PC-3 (cell line): ENCODE results near the gene PTPN23. TPM values are rescaled to one million over a fixed set of nuclear protein-coding genes. Genes with fewer than 3 reads are reported as not detected.

Experiments used
- ATAC-seq: fragments of 200-7000 bp; cut with Tn5 transposase; 2 replicates; pipeline ENCODE4 v1.9.1; 2020; ENCODE audit warnings: mild to moderate bottlenecking, moderate library complexity
- BruUV-seq: library from RNA; stranded (reverse); fragments of 400-500 nt; replicated peaks from 2 replicates; lab custom pipeline; 2021; lab: Mats Ljungman, UMichigan
- CTCF ChIA-PET: fragments of 300-600 bp; sonication (Branson Sonifier 250); formaldehyde crosslinking; loops from one replicate; lab custom pipeline; 2022; ENCODE audit warnings: antibody characterized with exemption; lab: Charles Lee
- POLR2A ChIA-PET: fragments of 300-600 bp; sonication (Branson Sonifier 250); formaldehyde crosslinking; loops from one replicate; lab custom pipeline; 2022; ENCODE audit warnings: antibody characterized with exemption; ENCODE audit not compliant: unreplicated experiment; lab: Charles Lee
- DNase-seq: peaks from one replicate; pipeline ENCODE4 v3.0.0-alpha.2; 2015
- H2AFZ ChIP-seq: fragments of 300-600 bp; sonication (generic); 2 replicates; pipeline ENCODE4 v1.6.0; 2016; ENCODE audit warnings: antibody characterized with exemption, low read length
- H3F3A ChIP-seq: fragments of 300-600 bp; sonication (generic); one replicate; pipeline ENCODE4 v1.6.0; 2017; ENCODE audit warnings: antibody characterized with exemption, low read length, control low read depth, mild to moderate bottlenecking; ENCODE audit not compliant: unreplicated experiment
- H3K27ac ChIP-seq: fragments of 300-600 bp; sonication (generic); 2 replicates; pipeline ENCODE4 v1.5.1; 2016; ENCODE audit warnings: mild to moderate bottlenecking, low read length
- H3K27me3 ChIP-seq: fragments of 300-600 bp; sonication (generic); 2 replicates; pipeline ENCODE4 v1.6.1; 2016; ENCODE audit warnings: low read length, mixed read lengths
- H3K36me3 ChIP-seq: fragments of 300-600 bp; sonication (generic); 2 replicates; pipeline ENCODE4 v1.6.1; 2016; ENCODE audit warnings: low read depth, mixed run types, low read length, mixed read lengths
- H3K4me1 ChIP-seq: fragments of 300-600 bp; sonication (generic); 2 replicates; pipeline ENCODE4 v1.5.1; 2016; ENCODE audit warnings: low read length; ENCODE audit not compliant: insufficient read depth
- H3K4me2 ChIP-seq: fragments of 300-600 bp; sonication (generic); 2 replicates; pipeline ENCODE4 v1.6.0; 2016; ENCODE audit warnings: low read length
- H3K4me3 ChIP-seq: fragments of 300-600 bp; sonication (generic); 2 replicates; pipeline ENCODE4 v1.5.1; 2016; ENCODE audit warnings: mild to moderate bottlenecking, low read length, mixed read lengths
- H3K79me2 ChIP-seq: fragments of 300-600 bp; sonication (generic); 2 replicates; pipeline ENCODE4 v1.6.1; 2017; ENCODE audit warnings: low read length, mixed read lengths
- H3K9ac ChIP-seq: fragments of 300-600 bp; sonication (generic); 2 replicates; pipeline ENCODE4 v1.6.0; 2016; ENCODE audit warnings: mild to moderate bottlenecking, low read length
- H3K9me2 ChIP-seq: fragments of 300-600 bp; sonication (generic); replicated peaks from 2 replicates; pipeline ENCODE4 v1.6.1; 2016; ENCODE audit warnings: mixed run types, low read length, mixed read lengths
- H3K9me3 ChIP-seq: fragments of 300-600 bp; sonication (generic); 2 replicates; pipeline ENCODE4 v1.6.1; 2016; ENCODE audit warnings: low read length, mixed read lengths
- H4K20me1 ChIP-seq: fragments of 300-600 bp; sonication (generic); 2 replicates; pipeline ENCODE4 v1.6.1; 2016; ENCODE audit warnings: low read length, mixed read lengths
- EZH2 ChIP-seq: fragments of 300-600 bp; sonication (generic); IDR thresholded peaks from one replicate; pipeline ENCODE4 v1.6.1; 2017; ENCODE audit warnings: antibody characterized with exemption, mild to moderate bottlenecking, low read length; ENCODE audit not compliant: unreplicated experiment
- EZH2phosphoT487 ChIP-seq: fragments of 300-600 bp; sonication (generic); IDR thresholded peaks from 2 replicates; pipeline ENCODE4 v1.6.1; 2018; ENCODE audit warnings: mild to moderate bottlenecking, antibody characterized with exemption, low read length, borderline replicate concordance
- intact Hi-C: fragments of 100-400 bp; cut with micrococcal nuclease; formaldehyde crosslinking; loops from 2 replicates; pipeline ENCODE4 v1.9.0; 2023
- total RNA-seq: library from RNA; depleted of rRNA; stranded (reverse); fragments of >200 nt; gene quantifications from 2 replicates; pipeline ENCODE4 v1.2.3, GENCODE V29; 2014
- TF ChIP-seq, protein P1 (sequence below): fragments of 300-600 bp; sonication (generic); conservative IDR thresholded peaks from 2 replicates; pipeline ENCODE4 v1.5.1; 2017; ENCODE audit warnings: antibody characterized with exemption, low read depth, mild to moderate bottlenecking, low read length

The PTPN23 gene
- total RNA-seq, 1 experiment from 2014 or later: 22.3 TPM

DNA sequence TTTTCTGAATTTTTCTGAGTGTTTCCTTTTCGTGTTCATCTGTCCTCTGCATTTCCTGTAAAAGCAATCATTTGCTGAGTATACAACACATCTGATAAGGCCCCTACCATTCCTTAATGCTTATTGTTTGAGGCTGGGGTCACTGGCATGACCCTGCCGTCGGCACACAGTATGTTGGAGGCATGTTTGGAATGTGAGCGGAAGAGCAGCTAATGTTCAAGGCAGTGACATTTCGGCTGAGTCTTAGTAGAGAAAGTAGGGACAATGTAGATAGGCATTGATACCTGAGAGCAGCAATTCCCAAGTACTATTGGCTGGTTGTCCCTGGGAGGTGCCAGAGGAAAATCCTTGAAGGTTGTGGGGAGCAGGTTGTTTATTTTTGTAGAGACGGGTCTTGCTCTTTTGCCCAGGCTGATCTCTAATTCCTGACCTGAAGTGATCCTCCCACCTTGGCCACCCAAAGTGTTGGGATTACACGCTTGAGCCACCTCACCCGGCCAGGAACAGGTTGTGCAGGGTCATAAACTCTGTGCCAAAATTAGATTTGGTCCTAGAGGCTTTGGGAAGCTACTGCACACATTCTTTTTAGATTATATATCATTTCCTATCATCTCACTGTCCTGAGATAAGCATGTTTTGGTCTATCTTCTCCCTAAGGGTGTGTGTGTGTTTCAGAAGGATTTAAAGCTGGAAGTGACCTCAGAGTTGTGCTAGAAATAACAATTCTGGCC lies 13.5 kb downstream of the PTPN23 start:
- H3K4me2 ChIP-seq: peak overlapping the region; percentile 46
- no TSS peak for BruUV-seq
- H3K36me3 ChIP-seq: peaks cover 13% of the 10 kb centered on the region; the same call in 1 of the 2 replicates
- H3F3A ChIP-seq: no peaks in the 10 kb centered on the region
- TF ChIP-seq EZH2 (no peak), EZH2phosphoT487 (no peak)
- TF ChIP-seq, protein P1, sequence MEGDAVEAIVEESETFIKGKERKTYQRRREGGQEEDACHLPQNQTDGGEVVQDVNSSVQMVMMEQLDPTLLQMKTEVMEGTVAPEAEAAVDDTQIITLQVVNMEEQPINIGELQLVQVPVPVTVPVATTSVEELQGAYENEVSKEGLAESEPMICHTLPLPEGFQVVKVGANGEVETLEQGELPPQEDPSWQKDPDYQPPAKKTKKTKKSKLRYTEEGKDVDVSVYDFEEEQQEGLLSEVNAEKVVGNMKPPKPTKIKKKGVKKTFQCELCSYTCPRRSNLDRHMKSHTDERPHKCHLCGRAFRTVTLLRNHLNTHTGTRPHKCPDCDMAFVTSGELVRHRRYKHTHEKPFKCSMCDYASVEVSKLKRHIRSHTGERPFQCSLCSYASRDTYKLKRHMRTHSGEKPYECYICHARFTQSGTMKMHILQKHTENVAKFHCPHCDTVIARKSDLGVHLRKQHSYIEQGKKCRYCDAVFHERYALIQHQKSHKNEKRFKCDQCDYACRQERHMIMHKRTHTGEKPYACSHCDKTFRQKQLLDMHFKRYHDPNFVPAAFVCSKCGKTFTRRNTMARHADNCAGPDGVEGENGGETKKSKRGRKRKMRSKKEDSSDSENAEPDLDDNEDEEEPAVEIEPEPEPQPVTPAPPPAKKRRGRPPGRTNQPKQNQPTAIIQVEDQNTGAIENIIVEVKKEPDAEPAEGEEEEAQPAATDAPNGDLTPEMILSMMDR: no peak
- intact Hi-C loops: no loop called here
- no peaks in the 10 kb centered on the region for H3K9me3 ChIP-seq
- no peaks in the 10 kb centered on the region for H3K27me3 ChIP-seq
- ChIA-PET POLR2A (no interaction called here), CTCF (no interaction called here)
- H3K27ac ChIP-seq: no peak overlapping the region
- no peak overlapping the region for H2AFZ ChIP-seq
- DNase-seq (peak; percentile 66), ATAC-seq (peak; percentile 53)
- H4K20me1 ChIP-seq: peaks cover 32% of the 10 kb centered on the region
- H3K79me2 ChIP-seq: peaks cover 77% of the 10 kb centered on the region
- peaks cover 12% of the 10 kb centered on the region for H3K4me1 ChIP-seq
- no peak overlapping the region for H3K9ac ChIP-seq
- H3K4me3 ChIP-seq: no peak overlapping the region
- no peaks in the 10 kb centered on the region for H3K9me2 ChIP-seq

DNA sequence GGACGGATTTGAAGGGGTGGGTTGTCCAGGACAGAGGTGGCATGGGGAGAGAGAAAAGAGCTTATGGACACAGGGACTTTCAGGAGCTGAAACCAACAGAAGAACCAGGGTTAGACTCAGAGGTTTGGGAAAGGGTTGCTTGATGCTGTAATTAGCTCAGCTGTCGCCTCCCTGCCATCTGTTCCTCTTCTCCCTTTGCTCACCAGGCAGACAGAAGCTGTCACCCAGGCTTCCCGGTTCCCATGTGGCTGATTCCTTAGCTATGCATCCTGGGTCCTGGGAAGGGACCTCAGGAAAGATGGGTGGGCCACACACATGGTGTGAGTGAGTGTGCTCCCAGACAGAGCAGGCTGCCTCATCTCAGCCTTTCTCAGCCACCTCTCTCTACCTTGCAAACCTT lies 14.1 kb downstream of the PTPN23 start:
- Histone ChIP-seq H3K4me1 (peaks cover 12% of the 10 kb centered on the region), H3F3A (no peaks in the 10 kb centered on the region), H3K27me3 (no peaks in the 10 kb centered on the region), H3K79me2 (peaks cover 79% of the 10 kb centered on the region), H3K4me2 (no peak overlapping the region), H3K4me3 (no peak overlapping the region), H2AFZ (no peak overlapping the region), H3K9me3 (no peaks in the 10 kb centered on the region), H3K27ac (no peak overlapping the region), H3K36me3 (peaks cover 16% of the 10 kb centered on the region; the same call in 1 of the 2 replicates), H3K9ac (no peak overlapping the region), H4K20me1 (peaks cover 32% of the 10 kb centered on the region), H3K9me2 (no peaks in the 10 kb centered on the region)
- intact Hi-C loops: no loop called here
- TF ChIP-seq EZH2phosphoT487 (no peak), EZH2 (no peak)
- TF ChIP-seq, protein P1: no peak
- CTCF ChIA-PET: no interaction called here
- no TSS peak for BruUV-seq
- DNase-seq (no peak), ATAC-seq (no peak)
- POLR2A ChIA-PET: no interaction called here

DNA sequence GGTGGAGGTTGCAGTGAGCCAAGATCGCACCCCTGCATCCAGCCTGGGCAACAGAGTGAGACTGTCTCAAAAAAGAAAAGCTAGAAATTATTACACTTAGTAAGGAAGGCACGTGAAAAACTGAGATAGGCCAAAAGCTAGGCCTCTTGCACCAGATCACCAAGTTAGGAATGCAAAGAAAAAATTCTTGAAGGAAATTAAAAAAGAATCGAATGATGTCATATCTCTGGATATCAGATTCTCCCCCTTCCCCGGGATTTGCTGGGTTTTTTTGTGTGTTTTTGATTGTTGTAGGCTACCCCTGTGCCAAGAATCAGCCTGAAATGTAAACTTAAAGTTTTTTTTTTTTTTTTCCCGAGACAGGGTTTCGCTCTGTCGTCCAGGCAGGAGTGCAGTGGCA lies 17.4 kb downstream of the PTPN23 start:
- Histone ChIP-seq H3F3A (no peaks in the 10 kb centered on the region), H3K9ac (no peak overlapping the region), H4K20me1 (peaks cover 28% of the 10 kb centered on the region), H3K27ac (no peak overlapping the region), H3K4me1 (peaks cover 12% of the 10 kb centered on the region), H2AFZ (no peak overlapping the region), H3K4me2 (no peak overlapping the region), H3K79me2 (peaks cover 59% of the 10 kb centered on the region), H3K9me3 (no peaks in the 10 kb centered on the region), H3K27me3 (no peaks in the 10 kb centered on the region), H3K9me2 (no peaks in the 10 kb centered on the region), H3K36me3 (peaks cover 18% of the 10 kb centered on the region; the same call in 1 of the 2 replicates), H3K4me3 (no peak overlapping the region)
- intact Hi-C loops: no loop called here
- no peak for DNase-seq
- CTCF ChIA-PET: no interaction called here
- ATAC-seq: no peak
- POLR2A ChIA-PET: no interaction called here
- TF ChIP-seq EZH2 (no peak), EZH2phosphoT487 (no peak)
- TF ChIP-seq, protein P1: no peak
- no TSS peak for BruUV-seq
